Mesenchymal stem cell (in vitro differentiated cells and primary cell): ENCODE results near the gene EIF1B.

Source experiments
- DNase-seq: peaks from one replicate; pipeline ENCODE4 v3.0.0-alpha.2; 2013
- H2AFZ ChIP-seq: one replicate; pipeline ENCODE4 v1.6.1; 2013; ENCODE audit warnings: low read depth, mild to moderate bottlenecking, control low read depth, inconsistent platforms, low read length, moderate library complexity
- H2AK5ac ChIP-seq: 2 replicates; pipeline ENCODE4 v1.6.1; 2013; ENCODE audit warnings: low read length, moderate library complexity, mild to moderate bottlenecking, inconsistent platforms; ENCODE audit not compliant: severe bottlenecking
- H2BK120ac ChIP-seq: one replicate; pipeline ENCODE4 v1.6.1; 2013; ENCODE audit warnings: low read depth, mild to moderate bottlenecking, inconsistent platforms, low read length, moderate library complexity
- H2BK12ac ChIP-seq, 2 experiments: one replicate each; pipeline ENCODE4 v1.6.1; 2013; ENCODE audit warnings: inconsistent platforms in 2 of 2, low read length in 2 of 2, mild to moderate bottlenecking in 2 of 2, moderate library complexity in 2 of 2, control low read depth in 1 of 2
- H2BK15ac ChIP-seq: one replicate; pipeline ENCODE4 v1.6.1; 2013; ENCODE audit warnings: mild to moderate bottlenecking, low read depth, inconsistent platforms; ENCODE audit not compliant: poor library complexity, severe bottlenecking
- H2BK5ac ChIP-seq: 2 replicates; pipeline ENCODE4 v1.6.1; 2013; ENCODE audit warnings: low read depth, mild to moderate bottlenecking, low read length, control low read depth, inconsistent platforms; ENCODE audit not compliant: poor library complexity, severe bottlenecking
- H3K14ac ChIP-seq, 2 experiments: one replicate each; pipeline ENCODE4 v1.6.1; 2013; ENCODE audit warnings: inconsistent platforms in 2 of 2, low read length in 2 of 2, control low read depth in 1 of 2, mild to moderate bottlenecking in 1 of 2, moderate library complexity in 1 of 2
- H3K18ac ChIP-seq, 2 experiments: one replicate each; pipeline ENCODE4 v1.6.1; 2013; ENCODE audit warnings: inconsistent platforms in 2 of 2, low read length in 2 of 2, control low read depth in 1 of 2, low read depth in 1 of 2, mild to moderate bottlenecking in 1 of 2
- H3K23ac ChIP-seq, 2 experiments: one replicate each; pipeline ENCODE4 v1.6.1; 2013; ENCODE audit warnings: inconsistent platforms in 2 of 2, low read length in 2 of 2, mild to moderate bottlenecking in 2 of 2, moderate library complexity in 2 of 2, control low read depth in 1 of 2
- H3K27ac ChIP-seq: 2 replicates; pipeline ENCODE4 v1.5.1; 2013; ENCODE audit warnings: mild to moderate bottlenecking, moderate library complexity, low read length, control low read depth, inconsistent platforms; ENCODE audit not compliant: poor library complexity, severe bottlenecking
- H3K27me3 ChIP-seq, 2 experiments: 2 replicates each; pipeline versions ENCODE4 v1.6.1 to v1.7.0; 2013; ENCODE audit warnings: low read length in 2 of 2, mild to moderate bottlenecking in 2 of 2, moderate library complexity in 2 of 2, control low read depth in 1 of 2, inconsistent platforms in 1 of 2; ENCODE audit not compliant: control insufficient read depth in 1 of 2, insufficient read depth in 1 of 2
- H3K36me3 ChIP-seq, 2 experiments: 2 replicates each; pipeline versions ENCODE4 v1.6.1 to v1.7.0; 2013; ENCODE audit warnings: low read length in 2 of 2, control low read depth in 1 of 2, inconsistent platforms in 1 of 2, low read depth in 1 of 2, mild to moderate bottlenecking in 1 of 2; ENCODE audit not compliant: insufficient read depth in 2 of 2, control insufficient read depth in 1 of 2
- H3K4ac ChIP-seq, 2 experiments: one replicate each; pipeline ENCODE4 v1.6.1; 2013; ENCODE audit warnings: inconsistent platforms in 2 of 2, low read length in 2 of 2, mild to moderate bottlenecking in 2 of 2, moderate library complexity in 2 of 2, control low read depth in 1 of 2, low read depth in 1 of 2
- H3K4me1 ChIP-seq: 2 replicates; pipeline ENCODE4 v1.6.1; 2013; ENCODE audit warnings: low read depth, low read length, control low read depth; ENCODE audit not compliant: control insufficient read depth, insufficient read depth
- H3K4me2 ChIP-seq: 2 replicates; pipeline ENCODE4 v1.6.1; 2013; ENCODE audit warnings: low read length, mild to moderate bottlenecking, inconsistent platforms; ENCODE audit not compliant: poor library complexity, severe bottlenecking
- H3K4me3 ChIP-seq, 2 experiments: 2 replicates each; pipeline versions ENCODE4 v1.5.1 to v1.7.0; 2013; ENCODE audit warnings: low read length in 2 of 2, mild to moderate bottlenecking in 2 of 2, control low read depth in 1 of 2, low read depth in 1 of 2; ENCODE audit not compliant: insufficient read depth in 1 of 2
- H3K79me1 ChIP-seq: replicated peaks from 2 replicates; pipeline ENCODE4 v1.6.1; 2013; ENCODE audit warnings: mild to moderate bottlenecking, control low read depth, low read length, inconsistent platforms; ENCODE audit not compliant: poor library complexity, severe bottlenecking
- H3K9ac ChIP-seq: 2 replicates; pipeline ENCODE4 v1.7.0; 2013; ENCODE audit warnings: mild to moderate bottlenecking, low read length, moderate library complexity
- H3K9me3 ChIP-seq: 2 replicates; pipeline ENCODE4 v1.7.0; 2013; ENCODE audit warnings: mild to moderate bottlenecking, low read length; ENCODE audit not compliant: control insufficient read depth
- H4K8ac ChIP-seq: one replicate; pipeline ENCODE4 v1.6.1; 2013; ENCODE audit warnings: inconsistent platforms, mild to moderate bottlenecking, low read length, moderate library complexity
- H4K91ac ChIP-seq: one replicate; pipeline ENCODE4 v1.6.1; 2013; ENCODE audit warnings: mild to moderate bottlenecking, low read length, inconsistent platforms
- WGBS: methylation state at CpG from one replicate; pipeline ENCODE4 v1.1.7; 2013; ENCODE audit warnings: mixed read lengths; 5-methylcytosine and 5-hydroxymethylcytosine counted together

The EIF1B gene

GRCh38 chr3:40336101-40336500, 26.6 kb downstream of the EIF1B start:
- Histone ChIP-seq H3K36me3 (no peaks in the 10 kb centered on the region), H2BK120ac (no peak overlapping the region), H2BK12ac (no peak overlapping the region), H3K4me3 (no peak overlapping the region), H4K8ac (no peak overlapping the region), H3K4me1 (no peaks in the 10 kb centered on the region), H3K27me3 (peaks cover 0 to 12% of the 10 kb centered on the region in 2 experiments), H2BK15ac (no peak overlapping the region), H3K79me1 (no peaks in the 10 kb centered on the region), H3K14ac (no peak overlapping the region), H3K4me2 (no peak overlapping the region), H3K27ac (no peak overlapping the region), H3K18ac (no peak overlapping the region), H2AFZ (no peak overlapping the region), H3K23ac (no peak overlapping the region), H3K4ac (no peak overlapping the region), H2AK5ac (no peak overlapping the region), H2BK5ac (no peak overlapping the region), H4K91ac (no peak overlapping the region), H3K9ac (no peak overlapping the region), H3K9me3 (no peaks in the 10 kb centered on the region)
- no peak for DNase-seq
- WGBS: no CpG with 5 or more reads among the region's 1 CpG

- DNase-seq: no peak
Observed at GRCh38 chr3:40336511-40337135, 27.1 kb downstream of the EIF1B start.

GRCh38 chr3:40337136-40338108, 27.9 kb downstream of the EIF1B start:
- Histone ChIP-seq H3K9me3 (no peaks in the 10 kb centered on the region), H2AK5ac (no peak overlapping the region), H4K8ac (no peak overlapping the region), H2BK5ac (no peak overlapping the region), H3K36me3 (no peaks in the 10 kb centered on the region), H3K4me2 (no peak overlapping the region), H2BK15ac (no peak overlapping the region), H2BK12ac (no peak overlapping the region), H2BK120ac (no peak overlapping the region), H3K23ac (no peak overlapping the region), H3K79me1 (no peaks in the 10 kb centered on the region), H4K91ac (no peak overlapping the region), H3K4ac (no peak overlapping the region), H3K18ac (no peak overlapping the region), H3K9ac (no peak overlapping the region), H3K4me1 (no peaks in the 10 kb centered on the region), H3K14ac (no peak overlapping the region), H3K27me3 (peaks cover 0 to 12% of the 10 kb centered on the region in 2 experiments), H3K4me3 (no peak overlapping the region), H2AFZ (no peak overlapping the region), H3K27ac (no peak overlapping the region)
- WGBS: 90% methylated on average over 3 of the region's 9 CpGs
- no peak for DNase-seq

More at GRCh38 chr3:40336511-40337135, 27.1 kb downstream of the EIF1B start:
- H3K9me3 ChIP-seq: no peaks in the 10 kb centered on the region
- H2BK5ac ChIP-seq: no peak overlapping the region
- no peak overlapping the region for H2AK5ac ChIP-seq
- no peak overlapping the region for H3K18ac ChIP-seq
- no peak overlapping the region for H2BK15ac ChIP-seq
- no peak overlapping the region for H3K4me3 ChIP-seq
- no peak overlapping the region for H3K14ac ChIP-seq
- H4K91ac ChIP-seq: no peak overlapping the region
- no peak overlapping the region for H3K9ac ChIP-seq
- H4K8ac ChIP-seq: no peak overlapping the region
- no peak overlapping the region for H2AFZ ChIP-seq
- peaks cover 0 to 12% of the 10 kb centered on the region in 2 experiments for H3K27me3 ChIP-seq
- 82% methylated on average over 3 of the region's 4 CpGs for WGBS
- H2BK120ac ChIP-seq: no peak overlapping the region
- no peaks in the 10 kb centered on the region for H3K79me1 ChIP-seq
- no peak overlapping the region for H3K27ac ChIP-seq
- no peak overlapping the region for H2BK12ac ChIP-seq
- no peaks in the 10 kb centered on the region for H3K36me3 ChIP-seq
- H3K4ac ChIP-seq: no peak overlapping the region
- no peak overlapping the region for H3K4me2 ChIP-seq
- H3K23ac ChIP-seq: no peak overlapping the region
- no peaks in the 10 kb centered on the region for H3K4me1 ChIP-seq

GRCh38 chr3:40339871-40340270, 30.4 kb downstream of the EIF1B start:
- Histone ChIP-seq H4K91ac (no peak overlapping the region), H3K4me3 (no peak overlapping the region), H2AFZ (no peak overlapping the region), H3K27ac (no peak overlapping the region), H3K79me1 (no peaks in the 10 kb centered on the region), H2BK120ac (no peak overlapping the region), H3K4ac (no peak overlapping the region), H3K9ac (no peak overlapping the region), H3K14ac (no peak overlapping the region), H2BK15ac (no peak overlapping the region), H3K9me3 (no peaks in the 10 kb centered on the region), H2BK5ac (no peak overlapping the region), H3K4me2 (no peak overlapping the region), H3K36me3 (no peaks in the 10 kb centered on the region), H2AK5ac (no peak overlapping the region), H3K4me1 (no peaks in the 10 kb centered on the region), H2BK12ac (no peak overlapping the region), H3K27me3 (peaks cover 0 to 12% of the 10 kb centered on the region in 2 experiments), H3K23ac (no peak overlapping the region), H4K8ac (no peak overlapping the region), H3K18ac (no peak overlapping the region)
- no CpG with 5 or more reads among the region's 1 CpG for WGBS
- DNase-seq: no peak
